ENCODE measurements around the gene WDR74.
"Not testable (repeated sequence)": the region's sequence is repeated elsewhere in the genome, so short reads cannot be mapped to it uniquely, and the experiment has no call there.

WDR74 gene

GRCh38 chr11:62863687-62864335 is 24.4 kb upstream of the WDR74 start:
- Histone ChIP-seq H3K14ac (ENCODE audit: low read length in 2 of 2) (no peak overlapping the region), H4K91ac (ENCODE audit: low read length) (no peak overlapping the region), H3K79me1 (replicated peaks; ENCODE audit: low read length, poor library complexity, severe bottlenecking) (peaks cover 15% of the 10 kb centered on the region), H3K9ac (ENCODE audit: low read length) (peak overlapping the region; percentile 15), H2BK5ac (ENCODE audit: low read depth, low read length, poor library complexity, severe bottlenecking) (no peak overlapping the region), H3K4me1 (ENCODE audit: control insufficient read depth, insufficient read depth, low read depth, low read length) (no peaks in the 10 kb centered on the region), H3K18ac (ENCODE audit: low read depth in 1 of 2, low read length in 2 of 2) (no peak overlapping the region), H2AK5ac (ENCODE audit: low read length, severe bottlenecking) (no peak overlapping the region), H3K23ac (ENCODE audit: low read length in 2 of 2) (no peak overlapping the region), H3K36me3 (ENCODE audit: control insufficient read depth in 1 of 2, insufficient read depth in 2 of 2, low read depth in 1 of 2, low read length in 2 of 2) (no peaks in the 10 kb centered on the region), H3K4me3 (ENCODE audit: insufficient read depth in 1 of 2, low read depth in 1 of 2, low read length in 2 of 2) (no peak overlapping the region), H3K27me3 (ENCODE audit: control insufficient read depth in 1 of 2, insufficient read depth in 1 of 2, low read length in 2 of 2) (no peaks in the 10 kb centered on the region), H3K9me3 (ENCODE audit: control insufficient read depth, low read length) (no peaks in the 10 kb centered on the region), H3K4me2 (ENCODE audit: low read length, poor library complexity, severe bottlenecking) (no peak overlapping the region), H3K27ac (ENCODE audit: low read length, poor library complexity, severe bottlenecking) (no peak overlapping the region), H2BK120ac (ENCODE audit: low read depth, low read length) (no peak overlapping the region), H2BK12ac (ENCODE audit: low read length in 2 of 2) (no peak overlapping the region), H2BK15ac (ENCODE audit: low read depth, poor library complexity, severe bottlenecking) (no peak overlapping the region), H2AFZ (ENCODE audit: low read depth, low read length) (no peak overlapping the region), H4K8ac (ENCODE audit: low read length) (no peak overlapping the region), H3K4ac (ENCODE audit: low read depth in 1 of 2, low read length in 2 of 2) (no peak overlapping the region)
- no peak for DNase-seq
- 100% methylated on average over 2 of the region's 4 CpGs for WGBS

- not testable (repeated sequence) for DNase-seq; H4K91ac ChIP-seq (ENCODE audit: low read length); H4K8ac ChIP-seq (ENCODE audit: low read length); H3K9ac ChIP-seq (ENCODE audit: low read length); H2AFZ ChIP-seq (ENCODE audit: low read depth, low read length); H2AK5ac ChIP-seq (ENCODE audit: low read length, severe bottlenecking); H3K27ac ChIP-seq (ENCODE audit: low read length, poor library complexity, severe bottlenecking); H2BK5ac ChIP-seq (ENCODE audit: low read depth, low read length, poor library complexity, severe bottlenecking); H2BK15ac ChIP-seq (ENCODE audit: low read depth, poor library complexity, severe bottlenecking); H3K4ac ChIP-seq (ENCODE audit: low read depth in 1 of 2, low read length in 2 of 2); H3K18ac ChIP-seq (ENCODE audit: low read depth in 1 of 2, low read length in 2 of 2); H3K4me2 ChIP-seq (ENCODE audit: low read length, poor library complexity, severe bottlenecking); H3K4me3 ChIP-seq (ENCODE audit: insufficient read depth in 1 of 2, low read depth in 1 of 2, low read length in 2 of 2); H3K9me3 ChIP-seq (ENCODE audit: control insufficient read depth, low read length); H3K14ac ChIP-seq (ENCODE audit: low read length in 2 of 2); H3K27me3 ChIP-seq (ENCODE audit: control insufficient read depth in 1 of 2, insufficient read depth in 1 of 2, low read length in 2 of 2); H2BK12ac ChIP-seq (ENCODE audit: low read length in 2 of 2); H2BK120ac ChIP-seq (ENCODE audit: low read depth, low read length); H3K4me1 ChIP-seq (ENCODE audit: control insufficient read depth, insufficient read depth, low read depth, low read length); H3K36me3 ChIP-seq (ENCODE audit: control insufficient read depth in 1 of 2, insufficient read depth in 2 of 2, low read depth in 1 of 2, low read length in 2 of 2)
- Histone ChIP-seq H3K23ac (ENCODE audit: low read length in 2 of 2) (peak overlapping the region in 1 of 2 experiments; percentile 70), H3K79me1 (replicated peaks; ENCODE audit: low read length, poor library complexity, severe bottlenecking) (peaks cover 14% of the 10 kb centered on the region)
- 91% methylated on average over 16 of the region's 16 CpGs for WGBS
Measured at GRCh38 chr11:62861564-62862192, 22.3 kb upstream of the WDR74 start.

DNA sequence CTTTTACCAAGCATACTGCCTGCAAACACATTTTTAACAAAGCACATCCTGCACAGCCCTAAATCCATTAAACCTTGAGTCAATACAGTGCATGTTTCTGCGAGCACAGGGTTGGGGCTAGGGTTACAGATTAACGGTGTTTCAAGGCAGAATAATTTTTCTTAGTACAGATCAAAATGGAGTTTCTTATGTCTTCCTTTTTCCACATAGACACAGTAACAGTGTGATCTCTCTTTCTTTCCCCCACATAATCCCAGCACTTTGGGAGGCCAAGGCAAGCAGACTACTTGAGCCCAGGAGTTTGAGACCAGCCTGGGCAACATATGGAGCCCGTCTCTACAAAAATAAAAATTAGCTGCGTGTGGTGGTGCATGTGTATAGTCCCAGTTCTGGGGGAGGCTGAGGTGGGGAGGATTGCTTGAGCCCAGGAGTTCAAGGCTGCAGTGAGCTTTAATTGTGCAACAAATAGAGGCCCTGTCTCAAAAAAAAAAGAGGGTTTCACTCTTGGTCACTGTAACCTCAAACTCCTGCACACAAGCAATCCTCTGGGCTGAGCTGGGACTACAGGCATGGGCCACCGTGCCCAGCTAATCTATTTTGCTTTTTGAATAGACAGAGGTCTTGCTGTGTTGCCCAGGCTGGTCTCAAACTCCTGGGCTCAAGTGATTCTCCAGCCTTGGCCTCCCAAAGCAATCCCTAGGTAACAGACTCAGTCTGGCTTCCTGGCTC is 21.6 kb upstream of the WDR74 start:
- no peak overlapping the region for H4K91ac ChIP-seq (ENCODE audit: low read length)
- DNase-seq: no peak

GRCh38 chr11:62859281-62859703 is 19.9 kb upstream of the WDR74 start:
- not testable (repeated sequence) for H2AFZ ChIP-seq (ENCODE audit: low read depth, low read length); H2BK5ac ChIP-seq (ENCODE audit: low read depth, low read length, poor library complexity, severe bottlenecking); H4K8ac ChIP-seq (ENCODE audit: low read length); H2BK12ac ChIP-seq (ENCODE audit: low read length in 2 of 2); H3K27me3 ChIP-seq (ENCODE audit: control insufficient read depth in 1 of 2, insufficient read depth in 1 of 2, low read length in 2 of 2); H2AK5ac ChIP-seq (ENCODE audit: low read length, severe bottlenecking); H3K79me1 ChIP-seq (replicated peaks; ENCODE audit: low read length, poor library complexity, severe bottlenecking); H3K18ac ChIP-seq (ENCODE audit: low read depth in 1 of 2, low read length in 2 of 2); H3K36me3 ChIP-seq (ENCODE audit: control insufficient read depth in 1 of 2, insufficient read depth in 2 of 2, low read depth in 1 of 2, low read length in 2 of 2); H3K4me2 ChIP-seq (ENCODE audit: low read length, poor library complexity, severe bottlenecking); DNase-seq; H3K9me3 ChIP-seq (ENCODE audit: control insufficient read depth, low read length); H2BK120ac ChIP-seq (ENCODE audit: low read depth, low read length); H2BK15ac ChIP-seq (ENCODE audit: low read depth, poor library complexity, severe bottlenecking); H3K4me1 ChIP-seq (ENCODE audit: control insufficient read depth, insufficient read depth, low read depth, low read length); H3K23ac ChIP-seq (ENCODE audit: low read length in 2 of 2); H3K14ac ChIP-seq (ENCODE audit: low read length in 2 of 2); H3K4me3 ChIP-seq (ENCODE audit: insufficient read depth in 1 of 2, low read depth in 1 of 2, low read length in 2 of 2); H3K27ac ChIP-seq (ENCODE audit: low read length, poor library complexity, severe bottlenecking); H3K4ac ChIP-seq (ENCODE audit: low read depth in 1 of 2, low read length in 2 of 2); H4K91ac ChIP-seq (ENCODE audit: low read length); H3K9ac ChIP-seq (ENCODE audit: low read length)
- 94% methylated on average over 8 of the region's 8 CpGs for WGBS

More for the DNA sequence above, 21.6 kb upstream of the WDR74 start:
- Histone ChIP-seq H2AFZ (ENCODE audit: low read depth, low read length) (no peak overlapping the region), H2BK12ac (ENCODE audit: low read length in 2 of 2) (no peak overlapping the region), H2BK15ac (ENCODE audit: low read depth, poor library complexity, severe bottlenecking) (no peak overlapping the region), H2BK5ac (ENCODE audit: low read depth, low read length, poor library complexity, severe bottlenecking) (no peak overlapping the region), H2AK5ac (ENCODE audit: low read length, severe bottlenecking) (no peak overlapping the region), H3K4me1 (ENCODE audit: control insufficient read depth, insufficient read depth, low read depth, low read length) (peaks cover 5% of the 10 kb centered on the region), H3K18ac (ENCODE audit: low read depth in 1 of 2, low read length in 2 of 2) (no peak overlapping the region), H2BK120ac (ENCODE audit: low read depth, low read length) (no peak overlapping the region), H3K4me2 (ENCODE audit: low read length, poor library complexity, severe bottlenecking) (no peak overlapping the region), H3K23ac (ENCODE audit: low read length in 2 of 2) (peak overlapping the region in 1 of 2 experiments; percentile 70), H3K4ac (ENCODE audit: low read depth in 1 of 2, low read length in 2 of 2) (no peak overlapping the region), H4K8ac (ENCODE audit: low read length) (no peak overlapping the region), H3K4me3 (ENCODE audit: insufficient read depth in 1 of 2, low read depth in 1 of 2, low read length in 2 of 2) (no peak overlapping the region), H3K36me3 (ENCODE audit: control insufficient read depth in 1 of 2, insufficient read depth in 2 of 2, low read depth in 1 of 2, low read length in 2 of 2) (no peaks in the 10 kb centered on the region), H3K14ac (ENCODE audit: low read length in 2 of 2) (no peak overlapping the region), H3K9me3 (ENCODE audit: control insufficient read depth, low read length) (no peaks in the 10 kb centered on the region), H3K79me1 (replicated peaks; ENCODE audit: low read length, poor library complexity, severe bottlenecking) (peaks cover 12% of the 10 kb centered on the region), H3K27ac (ENCODE audit: low read length, poor library complexity, severe bottlenecking) (no peak overlapping the region), H3K27me3 (ENCODE audit: control insufficient read depth in 1 of 2, insufficient read depth in 1 of 2, low read length in 2 of 2) (no peaks in the 10 kb centered on the region), H3K9ac (ENCODE audit: low read length) (no peak overlapping the region)
- 94% methylated on average over 3 of the region's 5 CpGs for WGBS

Data from mesenchymal stem cell (in vitro differentiated cells and primary cell).